HG02973 (cell line): ENCODE measurements around the gene MYH7.

Experiments
- ATAC-seq: cut with Tn5 transposase; IDR thresholded peaks from one replicate; pipeline ENCODE4 v1.9.1; 2021; ENCODE audit warnings: moderate library complexity; ENCODE audit not compliant: unreplicated experiment

MYH7 gene

GRCh38 chr14:23376482-23377197 lies 58.8 kb downstream of the MYH7 start, which contains the start of gene CMTM5:
TSS of gene CMTM5 (plus strand) at chr14:23377046. CDS start at chr14:23377252, 206 bp downstream.
- ATAC-seq = no peak

DNA sequence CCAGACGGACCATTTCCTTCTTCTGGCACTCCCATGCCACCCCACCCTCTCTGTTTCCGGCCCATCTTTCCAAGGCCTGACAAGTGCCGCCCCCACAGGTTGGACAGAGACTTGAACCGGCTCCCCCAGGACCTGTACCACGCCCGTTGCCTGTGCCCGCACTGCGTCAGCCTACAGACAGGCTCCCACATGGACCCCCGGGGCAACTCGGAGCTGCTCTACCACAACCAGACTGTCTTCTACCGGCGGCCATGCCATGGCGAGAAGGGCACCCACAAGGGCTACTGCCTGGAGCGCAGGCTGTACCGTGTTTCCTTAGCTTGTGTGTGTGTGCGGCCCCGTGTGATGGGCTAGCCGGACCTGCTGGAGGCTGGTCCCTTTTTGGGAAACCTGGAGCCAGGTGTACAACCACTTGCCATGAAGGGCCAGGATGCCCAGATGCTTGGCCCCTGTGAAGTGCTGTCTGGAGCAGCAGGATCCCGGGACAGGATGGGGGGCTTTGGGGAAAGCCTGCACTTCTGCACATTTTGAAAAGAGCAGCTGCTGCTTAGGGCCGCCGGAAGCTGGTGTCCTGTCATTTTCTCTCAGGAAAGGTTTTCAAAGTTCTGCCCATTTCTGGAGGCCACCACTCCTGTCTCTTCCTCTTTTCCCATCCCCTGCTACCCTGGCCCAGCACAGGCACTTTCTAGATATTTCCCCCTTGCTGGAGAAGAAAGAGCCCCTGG lies 59.8 kb downstream of the MYH7 start:
- ATAC-seq = no peak

GRCh38 chr14:23373041-23373440 lies 62.4 kb downstream of the MYH7 start:
- no peak for ATAC-seq

- ATAC-seq = no peak
These were observed 63.0 kb downstream of the MYH7 start, which contains the start of gene IL25 for GRCh38 chr14:23372509-23372908. TSS of gene IL25 (plus strand) at chr14:23372809.

DNA sequence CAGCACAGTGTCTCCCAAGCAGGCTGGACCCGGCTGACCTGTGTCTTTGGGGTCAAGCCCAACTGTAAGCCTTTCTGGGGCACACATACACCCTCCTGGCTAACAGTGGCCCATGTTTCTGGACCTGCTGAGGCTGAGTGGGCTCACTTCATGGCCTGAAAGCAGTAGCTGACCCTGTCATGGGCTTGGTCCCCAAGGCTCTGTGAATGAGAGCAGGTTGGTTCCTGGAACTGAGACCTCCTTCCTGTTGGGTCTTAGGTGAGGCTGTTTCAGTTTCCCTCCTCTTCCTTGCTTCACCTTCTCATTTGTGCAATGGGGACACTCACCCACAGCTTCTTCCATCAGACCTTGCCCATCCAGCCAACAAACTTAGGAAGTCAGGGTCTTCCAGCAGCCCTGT lies 63.6 kb downstream of the MYH7 start:
- no peak for ATAC-seq

- ATAC-seq = no peak
These were observed 65.2 kb downstream of the MYH7 start for GRCh38 chr14:23370221-23370620.

DNA sequence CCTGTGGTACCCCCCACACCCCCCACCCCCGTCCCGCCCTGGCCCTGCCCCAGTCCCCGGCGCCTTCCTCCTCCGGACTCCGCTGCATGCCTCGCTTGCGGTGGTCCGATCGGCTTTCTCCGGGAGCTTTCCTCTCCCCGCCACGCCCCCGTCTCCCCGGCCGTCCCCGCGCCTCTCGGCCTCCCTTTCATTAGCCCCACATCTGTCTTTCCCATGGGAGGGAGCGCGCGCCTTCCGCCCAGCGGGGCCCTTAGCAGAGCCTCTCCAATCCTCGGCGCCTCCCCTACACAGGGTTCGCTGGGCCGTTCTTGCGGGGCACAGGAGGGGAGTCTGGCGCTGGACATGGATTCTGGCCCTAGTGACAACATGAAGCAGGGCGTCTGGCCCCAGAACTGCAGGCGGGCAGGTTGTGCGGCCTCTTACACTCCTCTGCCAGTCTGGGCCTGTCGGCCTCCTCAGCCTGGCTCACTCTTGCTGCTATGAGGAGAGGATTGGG lies 69.0 kb downstream of the MYH7 start:
- no peak for ATAC-seq

GRCh38 chr14:23365732-23366425 lies 69.6 kb downstream of the MYH7 start:
- ATAC-seq = no peak

GRCh38 chr14:23365036-23365731 lies 70.3 kb downstream of the MYH7 start, which contains the start of gene EFS:
TSS of gene EFS (minus strand) at chr14:23365172. CDS start at chr14:23365025, 147 bp downstream.
- no peak for ATAC-seq

GRCh38 chr14:23364164-23365035 lies 71.1 kb downstream of the MYH7 start:
- ATAC-seq = no peak
